ENCODE results near the gene CWC22. TPM values are rescaled to one million over a fixed set of nuclear protein-coding genes. Genes with fewer than 3 reads are reported as not detected.
"Not testable (repeated sequence)": the region's sequence is repeated elsewhere in the genome, so short reads cannot be mapped to it uniquely, and the experiment has no call there.

The CWC22 gene
- polyA plus RNA-seq (ENCODE audit: insufficient read depth in 1 of 5, insufficient read length in 5 of 5, low replicate concordance in 1 of 5), result 10 to 100 TPM; 29.8 to 45.5 (median 42.2) TPM
- long read RNA-seq, donor 1, partial matches to known transcripts, result 23 of 27 reads
- long read RNA-seq, donor 1, other reads (novel, unspliced or antisense), result 0 of 27 reads
- long read RNA-seq, donor 2, partial matches to known transcripts, result 12 of 13 reads
- long read RNA-seq, donor 2, other reads (novel, unspliced or antisense), result 0 of 13 reads
- long read RNA-seq, donor 3, partial matches to known transcripts, result 17 of 20 reads
- long read RNA-seq, donor 3, other reads (novel, unspliced or antisense), result 0 of 20 reads
- long read RNA-seq, donor 4, partial matches to known transcripts, result 12 of 12 reads
- long read RNA-seq, donor 4, other reads (novel, unspliced or antisense), result 0 of 12 reads
- long read RNA-seq, donor 5, partial matches to known transcripts, result 36 of 38 reads
- long read RNA-seq, donor 5, other reads (novel, unspliced or antisense), result 0 of 38 reads
- long read RNA-seq, donor 6, transcript CWC22-201 (20 exons, 2,392 nt), result major isoform, 7 of 36 reads
- long read RNA-seq, donor 6, partial matches to known transcripts, result 29 of 36 reads
- long read RNA-seq, donor 6, other reads (novel, unspliced or antisense), result 0 of 36 reads
- long read RNA-seq, donor 7, partial matches to known transcripts, result 24 of 28 reads
- long read RNA-seq, donor 7, other reads (novel, unspliced or antisense), result 0 of 28 reads
- long read RNA-seq, donor 8, partial matches to known transcripts, result 7 of 8 reads
- long read RNA-seq, donor 8, other reads (novel, unspliced or antisense), result 0 of 8 reads

- DNase-seq, result peak; percentile 92 to 95
These were observed at the start of gene CWC22 for GRCh38 chr2:180006781-180007579. Gene CWC22, minus strand, starts transcription at chr2:180007297. Its CDS starts 13,956 bp downstream, at chr2:179993341.

GRCh38 chr2:180056367-180057118 is 49.4 kb upstream of the CWC22 start:
- DNase-seq, result no peak

DNA sequence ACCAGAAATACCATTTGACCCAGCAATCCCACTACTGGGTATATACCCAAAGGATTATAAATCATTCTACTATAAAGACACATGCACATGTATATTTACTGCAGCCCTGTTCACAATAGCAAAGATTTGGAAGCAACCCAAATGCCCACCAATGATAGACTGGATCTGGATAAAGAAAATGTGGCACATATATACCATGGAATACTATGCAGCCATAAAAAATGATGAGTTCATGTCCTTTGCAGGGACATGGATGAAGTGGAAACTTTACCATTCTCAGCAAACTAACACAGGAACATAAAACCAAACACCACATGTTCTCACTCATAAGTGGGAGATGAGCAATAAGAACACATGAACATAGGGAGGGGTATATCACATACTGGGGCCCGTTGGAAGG is 47.5 kb upstream of the CWC22 start:
- DNase-seq, result not testable (repeated sequence)

GRCh38 chr2:180050246-180050645 is 43.1 kb upstream of the CWC22 start:
- no peak for DNase-seq

DNA sequence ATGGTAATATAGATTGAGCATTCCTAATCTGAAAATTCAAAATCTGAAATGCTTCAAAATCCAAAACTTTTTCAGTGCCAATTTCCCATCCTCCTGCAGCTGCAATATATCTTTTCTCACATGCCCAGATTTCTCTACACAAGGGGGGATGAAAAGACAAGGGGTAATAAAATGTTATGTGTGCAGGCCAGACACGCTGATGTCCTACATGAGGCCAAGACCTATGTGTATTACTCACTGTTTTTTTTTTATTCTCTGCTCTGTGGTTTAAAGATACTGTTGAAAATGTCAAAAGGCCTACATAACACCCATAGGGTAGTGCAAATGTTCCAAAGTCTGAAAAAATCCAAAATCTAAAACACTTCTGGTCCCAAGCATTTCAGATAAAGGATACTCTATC is 41.2 kb upstream of the CWC22 start:
- DNase-seq, result peak in 1 of 2 donors; percentile 1

- DNase-seq, result no peak
These were observed 39.7 kb upstream of the CWC22 start for GRCh38 chr2:180046776-180047175.

DNA sequence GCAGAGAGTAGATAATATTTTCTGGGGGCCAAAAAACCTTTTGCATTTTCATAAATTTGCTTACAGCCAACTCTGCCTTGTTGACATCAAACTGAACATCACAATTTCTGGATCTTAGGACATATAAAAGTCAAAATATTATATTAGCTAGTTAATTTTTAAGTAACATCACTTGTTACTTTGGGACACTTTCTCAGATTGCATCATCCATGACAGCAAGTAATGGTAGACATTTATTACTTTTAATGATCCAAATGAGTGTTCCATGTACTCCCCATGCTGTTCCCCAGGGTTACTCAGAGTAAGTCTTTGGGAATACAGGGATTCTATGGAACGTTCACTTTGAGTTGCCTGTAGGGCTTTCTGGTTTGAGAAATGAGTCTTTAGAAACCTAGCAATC is 39.1 kb upstream of the CWC22 start:
- DNase-seq, result no peak

DNA sequence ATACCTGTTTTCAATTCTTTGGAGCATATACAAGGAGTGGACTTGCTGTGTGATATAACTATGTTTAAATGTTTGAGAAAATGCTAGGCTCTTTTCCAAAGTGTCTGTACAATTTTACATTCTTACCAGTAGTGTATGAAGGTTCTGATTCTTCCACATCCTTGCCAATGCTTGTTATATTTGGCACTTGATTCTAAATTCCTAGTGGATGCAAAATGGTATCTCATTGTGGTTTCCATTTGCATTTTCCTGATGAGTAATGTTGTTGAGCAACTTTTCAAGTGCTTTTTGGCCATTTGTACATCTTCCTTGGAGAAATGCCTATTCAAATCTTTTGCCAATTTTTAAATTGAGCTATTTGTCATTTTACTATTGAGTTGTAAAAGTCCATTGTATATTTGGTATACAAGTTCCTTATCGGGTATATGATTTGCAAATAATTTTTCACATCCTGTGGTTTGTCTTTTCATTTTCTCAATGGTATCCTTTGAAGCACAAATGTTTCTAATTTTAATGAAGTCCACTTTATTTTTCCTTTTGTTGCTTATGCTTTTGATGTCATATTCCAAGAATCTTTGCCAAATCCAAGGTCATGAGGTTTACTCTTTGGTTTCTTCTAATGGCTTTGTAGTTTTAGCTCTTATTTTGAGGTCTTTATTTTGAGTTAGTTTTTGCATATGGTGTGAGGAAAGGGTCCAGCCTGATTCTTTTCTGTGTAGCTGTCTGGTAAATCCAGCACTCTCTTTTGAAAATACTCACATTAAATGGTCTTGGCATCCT is 33.2 kb upstream of the CWC22 start:
- DNase-seq, result no peak

GRCh38 chr2:180038997-180039396 is 31.9 kb upstream of the CWC22 start:
- DNase-seq, result no peak

GRCh38 chr2:180033993-180034894 is 27.1 kb upstream of the CWC22 start:
- no peak for DNase-seq

- DNase-seq, result no peak
These were observed 22.5 kb upstream of the CWC22 start for GRCh38 chr2:180029575-180029974.

DNA sequence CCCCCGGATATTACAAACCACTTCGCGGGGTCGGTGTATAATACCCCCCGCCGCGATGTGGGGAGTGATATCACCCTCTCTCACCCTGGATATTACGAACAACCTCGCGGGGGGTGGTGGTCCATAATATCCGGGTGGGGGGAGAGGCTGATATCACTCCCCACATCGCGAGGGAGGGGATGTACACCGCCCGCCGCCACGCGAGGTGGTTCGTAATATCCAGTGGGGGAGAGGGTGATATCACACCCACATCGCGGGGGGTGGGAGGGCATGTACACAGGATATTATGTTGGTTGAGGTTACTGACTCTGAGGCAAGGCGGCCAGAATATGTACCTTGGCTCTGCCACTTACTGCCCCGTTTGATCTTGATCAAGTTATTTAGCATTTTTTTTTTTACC is 14.8 kb upstream of the CWC22 start:
- DNase-seq, result no peak

DNA sequence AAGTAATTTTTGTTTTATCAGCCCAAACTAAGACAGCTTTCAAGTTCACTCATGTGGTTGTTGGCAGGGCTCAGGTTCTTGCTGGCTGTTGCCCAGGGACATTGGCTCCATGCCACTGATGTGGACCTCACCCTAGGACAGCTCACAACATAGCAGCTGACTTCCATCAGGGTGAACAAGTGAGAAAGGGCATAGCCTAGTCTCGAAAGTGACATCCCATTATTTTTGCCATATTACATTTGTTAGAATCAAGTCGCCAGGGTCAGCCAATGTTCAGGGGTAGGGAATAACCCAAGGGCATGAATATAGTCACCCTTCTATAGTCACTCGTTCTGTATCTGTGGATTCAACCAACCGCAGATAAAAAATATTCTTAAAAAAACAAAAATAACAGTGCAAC is 10.7 kb upstream of the CWC22 start:
- peak; percentile 30 to 40 for DNase-seq

- no peak for DNase-seq
These were observed 9.8 kb upstream of the CWC22 start for GRCh38 chr2:180016937-180017336.

DNA sequence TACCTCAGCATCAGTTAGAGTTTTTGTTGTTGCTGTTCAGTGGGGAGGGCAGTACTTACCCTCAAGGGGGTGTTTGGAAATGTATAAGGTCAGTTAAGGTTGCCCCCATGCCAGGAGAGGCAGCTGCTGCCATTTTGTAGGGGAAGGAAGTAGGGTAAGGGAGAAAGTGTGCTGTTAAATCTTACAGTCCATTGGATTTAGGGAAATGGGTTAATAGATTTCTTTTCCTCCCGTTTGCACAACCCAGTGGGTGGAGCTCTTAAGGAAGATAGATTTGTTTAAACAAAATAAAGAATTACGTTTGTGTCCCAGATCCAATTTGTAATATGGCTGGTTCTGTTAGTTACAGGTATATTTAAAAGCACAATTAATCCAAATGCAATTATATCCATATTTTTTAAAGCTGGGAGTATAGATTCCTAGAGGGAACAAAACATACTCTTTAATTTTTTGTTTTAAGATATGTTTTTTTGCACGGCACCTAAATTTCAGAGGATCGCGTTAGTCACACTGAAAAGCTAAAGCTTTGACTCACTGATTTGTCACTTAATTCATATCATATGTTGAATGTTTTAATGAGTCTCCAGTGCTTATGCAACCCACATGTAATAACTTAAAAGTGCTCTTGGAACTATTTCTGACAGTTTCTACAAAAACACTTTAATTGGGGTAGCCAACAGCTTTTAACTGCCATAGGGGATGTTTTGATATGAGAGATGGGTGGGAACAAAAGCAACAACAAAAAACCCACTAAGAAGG is 9.0 kb upstream of the CWC22 start:
- DNase-seq, result no peak

GRCh38 chr2:180012523-180012922 is 5.4 kb upstream of the CWC22 start:
- no peak for DNase-seq

GRCh38 chr2:180010701-180011100 is 3.6 kb upstream of the CWC22 start:
- DNase-seq, result no peak

DNA sequence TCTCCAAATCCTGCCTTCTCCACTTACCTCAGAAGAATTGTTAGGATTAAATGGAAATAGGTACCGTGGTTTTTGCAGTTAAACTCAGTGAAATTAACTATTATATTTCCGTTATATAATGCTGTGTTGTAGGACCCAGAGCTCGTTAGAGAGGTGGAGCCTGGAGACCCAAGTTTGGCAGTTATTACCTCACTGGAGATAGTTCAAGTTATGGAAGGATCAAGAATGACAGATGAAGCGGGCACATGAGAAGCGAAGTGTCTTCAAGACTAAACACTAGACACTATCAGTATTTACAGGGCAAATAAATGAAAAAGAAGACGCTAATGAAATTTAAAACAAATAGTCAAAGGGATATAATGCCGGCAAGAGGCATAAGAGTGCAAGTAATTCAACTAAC is 866 bp downstream of the CWC22 start:
- no peak for DNase-seq

- DNase-seq, result not testable (repeated sequence)
These were observed 1.6 kb downstream of the CWC22 start for GRCh38 chr2:180005465-180005864.
